C4-2B (cell line): Measurements from ENCODE around the gene LTBP4.

Experiments used
- H3K27ac ChIP-seq: fragments of 450-650 bp; 2 replicates; pipeline ENCODE4 v1.5.1; 2017
- ZFX ChIP-seq: fragments of 450-650 bp; IDR thresholded peaks from 2 replicates; pipeline ENCODE4 v1.6.1; 2017
- TF ChIP-seq, protein P1 (sequence below): fragments of 450-650 bp; conservative IDR thresholded peaks from 2 replicates; pipeline ENCODE4 v1.5.1; 2017; ENCODE audit warnings: mild to moderate bottlenecking

Gene LTBP4

DNA sequence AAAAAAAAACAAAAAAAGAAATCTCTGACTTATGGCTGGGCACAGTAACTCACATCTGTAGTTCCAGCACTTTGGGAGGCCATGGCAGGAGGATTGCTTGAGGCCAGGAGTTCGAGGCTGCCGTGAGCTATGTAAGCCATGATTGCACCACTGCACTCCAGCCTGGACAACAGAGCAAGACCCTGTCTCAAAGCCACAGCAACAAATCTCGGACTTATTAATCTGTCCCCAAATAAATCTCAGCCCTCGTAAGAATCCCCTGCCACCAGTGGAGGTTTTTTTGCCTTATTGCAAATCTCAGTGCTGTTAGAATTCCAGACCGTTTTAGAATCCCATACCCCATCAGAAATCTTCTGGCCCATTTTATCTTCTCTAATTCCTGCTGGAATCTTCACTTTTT lies 19.6 kb upstream of the LTBP4 start:
- H3K27ac ChIP-seq = no peak overlapping the region
- no peak for TF ChIP-seq ZFX

DNA sequence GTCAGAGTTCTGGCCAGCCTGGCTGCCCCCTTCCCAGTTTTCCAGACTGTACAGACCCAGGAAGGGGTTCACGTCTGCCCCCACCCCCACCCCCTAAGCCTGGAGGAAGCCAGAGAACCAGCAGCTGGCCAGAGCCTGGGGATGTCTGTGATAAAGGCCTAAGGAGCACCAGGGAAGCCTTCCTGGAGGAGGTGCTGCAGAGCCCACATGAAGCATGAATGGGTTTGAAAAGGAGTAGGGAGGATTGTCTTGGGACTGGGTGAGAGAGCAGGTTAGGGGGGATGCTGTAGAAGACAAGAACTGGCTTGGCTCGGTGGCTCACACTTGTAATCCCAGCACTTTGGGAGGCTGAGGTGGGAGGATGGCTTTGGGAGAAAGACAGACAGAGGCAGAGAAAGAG lies 18.7 kb upstream of the LTBP4 start:
- TF ChIP-seq, protein P1, sequence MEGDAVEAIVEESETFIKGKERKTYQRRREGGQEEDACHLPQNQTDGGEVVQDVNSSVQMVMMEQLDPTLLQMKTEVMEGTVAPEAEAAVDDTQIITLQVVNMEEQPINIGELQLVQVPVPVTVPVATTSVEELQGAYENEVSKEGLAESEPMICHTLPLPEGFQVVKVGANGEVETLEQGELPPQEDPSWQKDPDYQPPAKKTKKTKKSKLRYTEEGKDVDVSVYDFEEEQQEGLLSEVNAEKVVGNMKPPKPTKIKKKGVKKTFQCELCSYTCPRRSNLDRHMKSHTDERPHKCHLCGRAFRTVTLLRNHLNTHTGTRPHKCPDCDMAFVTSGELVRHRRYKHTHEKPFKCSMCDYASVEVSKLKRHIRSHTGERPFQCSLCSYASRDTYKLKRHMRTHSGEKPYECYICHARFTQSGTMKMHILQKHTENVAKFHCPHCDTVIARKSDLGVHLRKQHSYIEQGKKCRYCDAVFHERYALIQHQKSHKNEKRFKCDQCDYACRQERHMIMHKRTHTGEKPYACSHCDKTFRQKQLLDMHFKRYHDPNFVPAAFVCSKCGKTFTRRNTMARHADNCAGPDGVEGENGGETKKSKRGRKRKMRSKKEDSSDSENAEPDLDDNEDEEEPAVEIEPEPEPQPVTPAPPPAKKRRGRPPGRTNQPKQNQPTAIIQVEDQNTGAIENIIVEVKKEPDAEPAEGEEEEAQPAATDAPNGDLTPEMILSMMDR = no peak
- TF ChIP-seq ZFX = no peak
- H3K27ac ChIP-seq = no peak overlapping the region

DNA sequence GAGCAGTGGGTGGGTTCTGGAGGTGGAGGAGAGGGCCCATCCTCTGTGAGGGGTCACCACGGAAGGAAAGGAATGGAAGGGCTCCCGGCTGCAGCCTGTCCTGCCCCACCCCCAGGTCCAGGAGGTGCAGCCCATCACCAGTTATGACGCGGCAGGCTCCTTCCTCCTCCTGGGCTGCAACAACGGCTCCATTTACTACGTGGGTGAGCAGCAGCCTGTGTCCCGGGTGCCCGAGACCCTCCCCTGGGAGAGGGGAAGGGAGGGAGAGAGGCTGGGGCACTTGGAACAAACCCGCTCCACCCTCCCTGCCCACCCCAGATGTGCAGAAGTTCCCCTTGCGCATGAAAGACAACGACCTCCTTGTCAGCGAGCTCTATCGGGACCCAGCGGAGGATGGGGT lies 17.9 kb upstream of the LTBP4 start:
- TF ChIP-seq, protein P1 = no peak
- TF ChIP-seq ZFX = no peak
- H3K27ac ChIP-seq = no peak overlapping the region

DNA sequence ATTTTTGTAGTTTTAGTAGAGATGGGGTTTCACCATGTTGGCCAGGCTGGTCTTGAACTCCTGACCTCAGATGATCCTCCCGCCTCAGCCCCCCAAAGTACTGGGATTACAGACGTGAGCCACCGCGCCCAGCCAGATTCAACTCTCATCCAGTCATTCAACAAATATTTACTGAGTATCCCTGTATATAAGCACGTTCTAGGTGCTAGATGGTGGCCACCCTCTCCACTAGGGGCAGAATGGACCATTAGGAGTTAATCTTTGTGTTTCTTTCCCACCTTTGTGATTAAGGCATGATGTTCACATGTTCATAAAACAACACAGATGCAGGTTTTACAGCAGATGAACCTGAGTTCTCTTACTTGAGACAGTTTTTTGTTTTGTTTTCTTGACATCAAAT lies 17.2 kb upstream of the LTBP4 start:
- TF ChIP-seq, protein P1 = no peak; the same call in 1 of the 2 replicates
- TF ChIP-seq ZFX = no peak
- no peak overlapping the region for H3K27ac ChIP-seq

DNA sequence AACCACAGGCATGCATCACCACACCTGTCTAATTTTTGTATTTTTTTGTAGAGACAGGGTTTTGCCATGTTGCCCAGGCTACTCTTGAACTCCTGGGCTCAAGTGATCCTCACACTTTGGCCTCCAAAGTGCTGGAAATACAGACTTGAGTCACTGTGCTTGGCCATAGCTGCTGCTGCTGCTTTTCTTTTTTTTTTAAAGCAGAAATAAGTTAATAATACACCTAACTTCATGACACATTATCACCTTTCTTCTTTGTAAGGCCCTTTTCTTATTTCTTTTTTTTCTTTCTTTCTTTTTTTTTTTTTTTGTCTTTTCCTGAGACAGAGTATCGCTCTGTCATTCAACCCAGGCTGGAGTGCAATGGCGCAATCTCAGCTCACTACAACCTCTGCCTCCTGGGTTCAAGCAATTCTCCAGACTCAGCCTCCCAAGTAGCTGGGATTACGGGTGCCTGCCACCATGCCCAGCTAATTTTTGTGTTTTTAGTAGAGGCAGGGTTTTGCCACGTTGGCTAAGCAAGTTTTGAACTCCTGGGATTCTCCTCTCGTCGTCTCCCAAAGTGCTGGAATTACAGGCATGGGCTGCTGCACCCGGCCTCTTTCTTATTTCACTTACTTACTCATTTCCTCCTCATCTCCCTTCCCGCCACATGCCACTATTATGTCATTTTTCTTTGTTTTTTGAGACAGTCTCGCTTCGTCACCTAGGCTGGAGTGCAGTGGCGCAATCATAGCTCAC lies 15.8 kb upstream of the LTBP4 start:
- no peak overlapping the region for H3K27ac ChIP-seq
- TF ChIP-seq, protein P1 = no peak
- TF ChIP-seq ZFX = no peak

DNA sequence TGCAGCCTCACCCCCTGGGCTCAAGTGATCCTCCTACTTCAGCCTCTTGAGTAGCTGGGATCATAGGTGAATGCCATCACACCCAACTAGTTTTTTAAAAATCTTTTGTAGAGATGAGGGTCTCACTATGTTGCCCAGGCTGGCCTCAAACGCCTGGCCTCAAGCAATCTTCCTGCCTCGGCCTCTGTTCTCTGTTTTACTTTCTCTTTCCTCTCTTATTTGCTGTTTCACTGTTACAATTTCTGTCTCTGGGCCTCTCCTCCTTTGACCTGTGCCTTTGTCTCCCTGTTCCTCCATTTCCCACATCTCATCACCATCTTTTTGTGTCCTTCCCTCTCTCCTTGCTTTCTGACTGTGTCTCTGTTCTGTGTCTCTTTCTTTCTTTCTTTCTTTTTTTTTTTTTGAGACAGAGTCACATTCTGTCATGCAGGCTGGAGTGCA lies 15.2 kb upstream of the LTBP4 start:
- TF ChIP-seq ZFX = no peak
- TF ChIP-seq, protein P1 = no peak
- H3K27ac ChIP-seq = no peak overlapping the region

DNA sequence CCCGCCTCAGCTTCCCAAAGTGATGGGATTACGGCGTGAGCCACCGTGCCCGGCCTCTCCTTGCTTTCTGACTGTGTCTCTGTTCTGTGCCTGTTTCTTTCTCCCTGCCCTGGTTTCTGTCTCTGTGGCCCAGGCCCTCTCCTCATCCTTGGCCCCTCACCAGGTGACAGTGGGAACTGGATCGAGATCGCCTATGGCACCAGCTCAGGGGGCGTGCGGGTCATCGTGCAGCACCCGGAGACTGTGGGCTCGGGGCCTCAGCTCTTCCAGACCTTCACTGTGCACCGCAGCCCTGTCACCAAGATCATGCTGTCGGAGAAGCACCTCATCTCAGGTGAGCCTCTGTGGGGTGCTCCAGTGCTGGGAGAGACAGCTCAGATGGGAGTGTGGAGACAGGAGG lies 14.6 kb upstream of the LTBP4 start:
- H3K27ac ChIP-seq = no peak overlapping the region
- TF ChIP-seq, protein P1 = no peak
- no peak for TF ChIP-seq ZFX
